ENCODE results near the gene FBXL7. TPM values are rescaled to one million over a fixed set of nuclear protein-coding genes. Genes with fewer than 3 reads are reported as not detected.

Gene FBXL7
- total and polyA plus RNA-seq, 5 donors: 10.2 to 22.2 (median 17.9) TPM

GRCh38 chr5:15902066-15902465, 402.1 kb downstream of the FBXL7 start:
- Histone ChIP-seq H3K27ac (ENCODE audit: low read length) (no peak overlapping the region), H3K27me3 (ENCODE audit: control insufficient read depth, insufficient read depth) (no peaks in the 10 kb centered on the region), H3K4me3 (ENCODE audit: low read length) (no peak overlapping the region), H3K9me3 (ENCODE audit: control insufficient read depth, low read length) (no peaks in the 10 kb centered on the region), H3K4me1 (ENCODE audit: control insufficient read depth, insufficient read depth, low read length) (no peaks in the 10 kb centered on the region)
- ATAC-seq (peak in 1 of 2 donors; percentile 34), DNase-seq (no peak)
- WGBS: 45% methylated on average over 6 of the region's 6 CpGs
- intact Hi-C loops (cut with DNase I): no loop called here

- Histone ChIP-seq H3K27ac (ENCODE audit: low read length) (no peak overlapping the region), H3K27me3 (ENCODE audit: control insufficient read depth, insufficient read depth) (no peaks in the 10 kb centered on the region), H3K4me1 (ENCODE audit: control insufficient read depth, insufficient read depth, low read length) (no peaks in the 10 kb centered on the region), H3K9me3 (ENCODE audit: control insufficient read depth, low read length) (no peaks in the 10 kb centered on the region), H3K4me3 (ENCODE audit: low read length) (no peak overlapping the region)
- intact Hi-C loops (cut with DNase I): no loop called here
- no peak for DNase-seq
- ATAC-seq: peak; percentile 41 to 84
- WGBS: 77% methylated on average over 2 of the region's 2 CpGs
Measured at GRCh38 chr5:15904899-15905830, 405.2 kb downstream of the FBXL7 start.

GRCh38 chr5:15914638-15915037, 414.7 kb downstream of the FBXL7 start:
- intact Hi-C loops (cut with DNase I): no loop called here

GRCh38 chr5:15926586-15926985, 426.6 kb downstream of the FBXL7 start:
- no peak overlapping the region for H3K4me3 ChIP-seq (ENCODE audit: low read length)
- H3K27ac ChIP-seq (ENCODE audit: low read length): no peak overlapping the region
- H3K9me3 ChIP-seq (ENCODE audit: control insufficient read depth, low read length): no peaks in the 10 kb centered on the region
- WGBS: 75% methylated on average over 3 of the region's 3 CpGs
- intact Hi-C loops (cut with DNase I): no loop called here
- ATAC-seq (no peak), DNase-seq (no peak)
- H3K4me1 ChIP-seq (ENCODE audit: control insufficient read depth, insufficient read depth, low read length): no peaks in the 10 kb centered on the region
- H3K27me3 ChIP-seq (ENCODE audit: control insufficient read depth, insufficient read depth): no peaks in the 10 kb centered on the region

More at GRCh38 chr5:15914638-15915037, 414.7 kb downstream of the FBXL7 start:
- H3K4me3 ChIP-seq (ENCODE audit: low read length): peak overlapping the region; percentile 45
- DNase-seq: no peak
- no peaks in the 10 kb centered on the region for H3K27me3 ChIP-seq (ENCODE audit: control insufficient read depth, insufficient read depth)
- 61% methylated on average over 3 of the region's 3 CpGs for WGBS
- no peaks in the 10 kb centered on the region for H3K9me3 ChIP-seq (ENCODE audit: control insufficient read depth, low read length)
- no peaks in the 10 kb centered on the region for H3K4me1 ChIP-seq (ENCODE audit: control insufficient read depth, insufficient read depth, low read length)
- no peak overlapping the region for H3K27ac ChIP-seq (ENCODE audit: low read length)
- peak; percentile 52 to 67 for ATAC-seq

GRCh38 chr5:15927710-15928380, 427.9 kb downstream of the FBXL7 start:
- peak in 1 of 2 donors; percentile 41 for ATAC-seq
- intact Hi-C loops (cut with DNase I): no loop called here
- 96% methylated on average over 38 of the region's 38 CpGs for WGBS

GRCh38 chr5:15929611-15930263, 429.8 kb downstream of the FBXL7 start:
- intact Hi-C loops (cut with DNase I): no loop called here
- Histone ChIP-seq H3K4me1 (ENCODE audit: control insufficient read depth, insufficient read depth, low read length) (no peaks in the 10 kb centered on the region), H3K9me3 (ENCODE audit: control insufficient read depth, low read length) (no peaks in the 10 kb centered on the region), H3K4me3 (ENCODE audit: low read length) (no peak overlapping the region), H3K27me3 (ENCODE audit: control insufficient read depth, insufficient read depth) (no peaks in the 10 kb centered on the region), H3K27ac (ENCODE audit: low read length) (no peak overlapping the region)
- WGBS: 42% methylated on average over 11 of the region's 11 CpGs
- ATAC-seq (no peak), DNase-seq (no peak)

More at GRCh38 chr5:15927710-15928380, 427.9 kb downstream of the FBXL7 start:
- no peaks in the 10 kb centered on the region for H3K9me3 ChIP-seq (ENCODE audit: control insufficient read depth, low read length)
- H3K27me3 ChIP-seq (ENCODE audit: control insufficient read depth, insufficient read depth): no peaks in the 10 kb centered on the region
- H3K4me1 ChIP-seq (ENCODE audit: control insufficient read depth, insufficient read depth, low read length): no peaks in the 10 kb centered on the region
- H3K27ac ChIP-seq (ENCODE audit: low read length): no peak overlapping the region
- H3K4me3 ChIP-seq (ENCODE audit: low read length): no peak overlapping the region
- DNase-seq: peak in 2 of 3 donors; percentile 40 to 48

- no peak for ATAC-seq
- DNase-seq: no peak
- 72% methylated on average over 5 of the region's 5 CpGs for WGBS
- Histone ChIP-seq H3K27me3 (ENCODE audit: control insufficient read depth, insufficient read depth) (no peaks in the 10 kb centered on the region), H3K4me1 (ENCODE audit: control insufficient read depth, insufficient read depth, low read length) (no peaks in the 10 kb centered on the region), H3K27ac (ENCODE audit: low read length) (no peak overlapping the region), H3K4me3 (ENCODE audit: low read length) (no peak overlapping the region), H3K9me3 (ENCODE audit: control insufficient read depth, low read length) (no peaks in the 10 kb centered on the region)
- intact Hi-C loops (cut with DNase I): no loop called here
Measured at GRCh38 chr5:15932066-15932465, 432.1 kb downstream of the FBXL7 start.

GRCh38 chr5:15933259-15934207, 433.6 kb downstream of the FBXL7 start:
- H3K27me3 ChIP-seq (ENCODE audit: control insufficient read depth, insufficient read depth): no peaks in the 10 kb centered on the region
- H3K9me3 ChIP-seq (ENCODE audit: control insufficient read depth, low read length): no peaks in the 10 kb centered on the region
- intact Hi-C loops (cut with DNase I): no loop called here
- no peak for ATAC-seq
- H3K4me1 ChIP-seq (ENCODE audit: control insufficient read depth, insufficient read depth, low read length): peaks cover 2% of the 10 kb centered on the region
- H3K4me3 ChIP-seq (ENCODE audit: low read length): no peak overlapping the region
- no peak overlapping the region for H3K27ac ChIP-seq (ENCODE audit: low read length)
- WGBS: 78% methylated on average over 13 of the region's 13 CpGs
- DNase-seq: no peak

- DNase-seq (peak in 2 of 3 donors; percentile 45 to 48), ATAC-seq (peak in 1 of 2 donors; percentile 11)
- Histone ChIP-seq H3K4me3 (ENCODE audit: low read length) (no peak overlapping the region), H3K27ac (ENCODE audit: low read length) (no peak overlapping the region), H3K4me1 (ENCODE audit: control insufficient read depth, insufficient read depth, low read length) (peaks cover 2% of the 10 kb centered on the region), H3K27me3 (ENCODE audit: control insufficient read depth, insufficient read depth) (no peaks in the 10 kb centered on the region), H3K9me3 (ENCODE audit: control insufficient read depth, low read length) (no peaks in the 10 kb centered on the region)
- intact Hi-C loops (cut with DNase I): no loop called here
- WGBS: 98% methylated on average over 60 of the region's 60 CpGs
Measured at GRCh38 chr5:15936505-15937245, 436.7 kb downstream of the FBXL7 start.

GRCh38 chr5:15937708-15938107, 437.7 kb downstream of the FBXL7 start:
- Histone ChIP-seq H3K27me3 (ENCODE audit: control insufficient read depth, insufficient read depth) (no peaks in the 10 kb centered on the region), H3K9me3 (ENCODE audit: control insufficient read depth, low read length) (no peaks in the 10 kb centered on the region), H3K4me3 (ENCODE audit: low read length) (no peak overlapping the region), H3K27ac (ENCODE audit: low read length) (no peak overlapping the region), H3K4me1 (ENCODE audit: control insufficient read depth, insufficient read depth, low read length) (peaks cover 2% of the 10 kb centered on the region)
- no peak for DNase-seq
- intact Hi-C loops (cut with DNase I): no loop called here
- ATAC-seq: no peak
- 46% methylated on average over 1 of the region's 1 CpG for WGBS

All from right cardiac atrium (tissue), 5 donors.